ENCODE results near the gene ARHGAP32.

ARHGAP32 gene

DNA sequence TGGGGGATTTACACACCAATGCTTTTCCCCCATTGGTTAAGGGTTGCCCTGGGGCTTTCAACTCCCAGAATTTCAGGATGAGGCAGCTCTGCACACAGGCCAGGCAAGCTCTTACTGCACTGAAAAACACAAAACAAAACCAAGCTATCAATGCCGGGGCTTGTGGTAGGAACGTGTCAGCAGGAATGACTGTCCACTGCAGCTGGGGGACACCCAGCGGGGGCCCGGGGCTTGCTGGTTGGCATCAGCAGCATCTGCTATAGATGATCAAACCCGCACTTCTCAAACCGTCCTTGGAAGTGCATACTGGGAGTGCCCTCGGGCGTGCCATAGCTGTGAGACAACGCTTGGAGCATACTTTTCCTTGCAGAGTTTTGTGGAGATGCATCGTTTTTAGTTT is 257.2 kb downstream of the ARHGAP32 start:
- no peak for DNase-seq (ENCODE audit: low spot score)
- TF ChIP-seq, protein P1, sequence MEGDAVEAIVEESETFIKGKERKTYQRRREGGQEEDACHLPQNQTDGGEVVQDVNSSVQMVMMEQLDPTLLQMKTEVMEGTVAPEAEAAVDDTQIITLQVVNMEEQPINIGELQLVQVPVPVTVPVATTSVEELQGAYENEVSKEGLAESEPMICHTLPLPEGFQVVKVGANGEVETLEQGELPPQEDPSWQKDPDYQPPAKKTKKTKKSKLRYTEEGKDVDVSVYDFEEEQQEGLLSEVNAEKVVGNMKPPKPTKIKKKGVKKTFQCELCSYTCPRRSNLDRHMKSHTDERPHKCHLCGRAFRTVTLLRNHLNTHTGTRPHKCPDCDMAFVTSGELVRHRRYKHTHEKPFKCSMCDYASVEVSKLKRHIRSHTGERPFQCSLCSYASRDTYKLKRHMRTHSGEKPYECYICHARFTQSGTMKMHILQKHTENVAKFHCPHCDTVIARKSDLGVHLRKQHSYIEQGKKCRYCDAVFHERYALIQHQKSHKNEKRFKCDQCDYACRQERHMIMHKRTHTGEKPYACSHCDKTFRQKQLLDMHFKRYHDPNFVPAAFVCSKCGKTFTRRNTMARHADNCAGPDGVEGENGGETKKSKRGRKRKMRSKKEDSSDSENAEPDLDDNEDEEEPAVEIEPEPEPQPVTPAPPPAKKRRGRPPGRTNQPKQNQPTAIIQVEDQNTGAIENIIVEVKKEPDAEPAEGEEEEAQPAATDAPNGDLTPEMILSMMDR (IDR thresholded peaks at IDR 0.05; ENCODE audit: extremely low read depth, insufficient read depth, missing control alignments), result no peak
- in situ Hi-C loops (cut with MboI; ENCODE audit: low pct_unique_long_range_greater_than_20kb, low sequenced_read_pairs, unreplicated experiment), result no loop called here

DNA sequence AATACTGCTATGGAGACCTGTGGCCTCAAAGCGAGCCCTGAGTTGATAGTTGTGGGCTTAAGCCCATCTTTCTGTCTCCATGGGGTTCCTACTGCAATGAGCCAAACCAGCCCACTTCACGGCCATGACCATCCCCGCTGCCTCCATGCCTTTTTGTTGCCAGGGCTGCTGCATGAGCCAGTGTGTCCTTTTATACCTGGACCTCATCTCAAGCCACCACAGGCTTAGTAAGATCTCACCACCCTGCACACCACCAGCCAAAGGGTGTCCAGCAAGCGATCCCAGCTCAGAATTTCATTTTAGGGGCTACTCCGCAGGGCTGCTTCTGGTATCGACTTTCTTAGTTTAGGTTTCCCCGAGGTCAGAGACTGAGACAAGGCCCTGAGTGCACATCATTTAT is 257.8 kb downstream of the ARHGAP32 start:
- in situ Hi-C loops (cut with MboI; ENCODE audit: low pct_unique_long_range_greater_than_20kb, low sequenced_read_pairs, unreplicated experiment), result no loop called here

DNA sequence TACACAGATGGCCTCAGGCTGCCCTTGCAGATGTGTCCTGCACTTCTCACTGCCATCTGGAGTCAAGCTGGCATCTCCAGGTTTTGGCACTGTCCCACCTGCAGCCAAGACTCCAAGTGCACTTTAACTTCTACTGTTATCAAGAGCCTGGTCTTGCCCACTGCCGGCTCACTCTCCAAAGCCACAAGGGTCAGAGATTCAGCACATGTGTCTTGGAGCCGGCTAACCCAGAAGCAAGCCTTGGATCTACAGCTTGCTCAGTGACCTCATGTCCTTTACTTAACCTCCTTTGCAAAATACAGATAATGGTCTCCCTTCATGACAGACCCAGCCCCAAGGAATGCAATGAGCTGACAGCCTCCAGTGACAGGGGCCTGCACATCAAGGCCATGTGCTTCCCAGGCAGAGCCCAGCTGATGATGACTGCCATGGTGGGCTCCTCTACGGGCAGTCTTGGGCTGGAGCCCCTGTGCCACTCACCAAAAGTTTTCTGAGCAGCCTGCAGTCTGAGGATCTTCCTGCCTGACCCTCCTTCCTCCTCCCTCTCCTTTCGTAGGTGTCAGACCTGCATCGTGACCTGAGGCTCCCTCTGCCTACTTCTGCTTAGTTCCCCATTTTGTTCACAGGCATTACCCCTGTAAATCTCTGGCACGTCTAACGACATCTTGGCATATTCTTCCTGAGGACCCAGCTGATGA is 258.5 kb downstream of the ARHGAP32 start:
- in situ Hi-C loops (cut with MboI; ENCODE audit: low pct_unique_long_range_greater_than_20kb, low sequenced_read_pairs, unreplicated experiment), result no loop called here
- TF ChIP-seq, protein P1 (IDR thresholded peaks at IDR 0.05; ENCODE audit: extremely low read depth, insufficient read depth, missing control alignments), result no peak
- no peak for DNase-seq (ENCODE audit: low spot score)

More for the DNA sequence above, 257.8 kb downstream of the ARHGAP32 start:
- no peak for DNase-seq (ENCODE audit: low spot score)
- TF ChIP-seq, protein P1 (IDR thresholded peaks at IDR 0.05; ENCODE audit: extremely low read depth, insufficient read depth, missing control alignments), result no peak

DNA sequence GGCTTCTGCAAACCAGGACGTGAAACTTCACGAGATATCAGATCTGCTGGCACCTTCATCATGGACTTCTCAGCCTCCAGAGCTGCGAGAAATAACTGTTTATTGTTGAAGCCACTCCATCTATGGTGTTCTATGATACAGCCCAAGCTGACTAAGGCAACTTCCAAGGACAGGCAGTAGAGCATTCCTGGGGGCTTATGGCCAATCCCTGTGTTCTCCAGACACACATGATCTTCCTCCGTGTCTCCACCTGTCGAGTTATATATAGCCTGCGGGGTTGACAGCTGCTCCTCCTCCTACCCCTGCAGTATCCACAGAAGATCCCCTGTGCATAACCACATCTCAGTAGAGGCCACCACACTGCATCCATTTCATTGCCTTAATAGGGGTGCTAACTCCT is 260.5 kb downstream of the ARHGAP32 start:
- TF ChIP-seq, protein P1 (IDR thresholded peaks at IDR 0.05; ENCODE audit: extremely low read depth, insufficient read depth, missing control alignments), result no peak
- no peak for DNase-seq (ENCODE audit: low spot score)
- in situ Hi-C loops (cut with MboI; ENCODE audit: low pct_unique_long_range_greater_than_20kb, low sequenced_read_pairs, unreplicated experiment), result no loop called here

DNA sequence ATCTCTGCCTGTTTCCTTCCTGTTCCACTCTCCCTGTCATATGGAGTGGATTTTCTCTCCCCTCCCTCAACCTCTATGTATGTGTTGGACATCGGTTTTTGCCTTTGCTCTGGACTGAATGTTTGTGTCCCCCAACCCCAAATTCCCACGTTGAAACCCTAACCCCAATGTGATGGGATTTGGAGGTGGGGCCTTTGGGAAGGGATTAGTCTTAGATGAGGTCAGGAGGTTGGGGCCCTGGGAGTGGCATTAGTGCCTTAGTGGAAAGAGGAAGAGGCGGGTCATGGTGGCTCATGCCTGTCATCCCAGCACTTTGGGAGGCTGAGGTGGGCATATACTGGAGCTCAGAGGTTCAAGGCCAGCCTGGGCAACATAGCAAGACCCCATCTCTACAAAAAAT is 261.1 kb downstream of the ARHGAP32 start:
- DNase-seq (ENCODE audit: low spot score), result no peak
- in situ Hi-C loops (cut with MboI; ENCODE audit: low pct_unique_long_range_greater_than_20kb, low sequenced_read_pairs, unreplicated experiment), result no loop called here
- TF ChIP-seq, protein P1 (IDR thresholded peaks at IDR 0.05; ENCODE audit: extremely low read depth, insufficient read depth, missing control alignments), result no peak

DNA sequence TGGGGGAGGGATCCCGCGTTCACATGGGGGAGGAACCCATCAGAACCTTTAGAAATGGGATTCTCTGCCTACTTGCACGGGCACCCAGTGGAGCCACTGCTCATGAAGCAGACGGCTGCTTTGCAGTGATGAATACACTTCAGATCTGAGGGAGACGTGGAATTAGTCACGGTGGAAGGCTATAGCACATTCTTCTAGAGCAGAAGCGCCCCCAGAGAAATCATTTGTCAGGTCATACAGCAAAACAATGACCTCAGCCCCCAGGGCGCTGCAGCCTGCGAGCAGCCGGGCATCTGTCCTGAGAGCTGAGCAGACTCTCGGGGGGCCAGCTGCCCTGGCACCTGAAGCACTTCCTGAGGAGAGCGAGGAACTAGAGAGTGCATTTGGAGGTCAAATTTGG is 262.1 kb downstream of the ARHGAP32 start:
- in situ Hi-C loops (cut with MboI; ENCODE audit: low pct_unique_long_range_greater_than_20kb, low sequenced_read_pairs, unreplicated experiment), result no loop called here
- TF ChIP-seq, protein P1 (IDR thresholded peaks at IDR 0.05; ENCODE audit: extremely low read depth, insufficient read depth, missing control alignments), result no peak
- DNase-seq (ENCODE audit: low spot score), result no peak
